GM21447 (cell line): Measurements from ENCODE around the gene FBXL13.
"Not testable (repeated sequence)": the region's sequence is repeated elsewhere in the genome, so short reads cannot be mapped to it uniquely, and the experiment has no call there.

Experiments
- ATAC-seq: cut with Tn5 transposase; IDR thresholded peaks from one replicate; pipeline ENCODE4 v1.9.1; 2021; ENCODE audit not compliant: unreplicated experiment

The FBXL13 gene

GRCh38 chr7:103031024-103031423, 43.6 kb downstream of the FBXL13 start:
- no peak for ATAC-seq

- ATAC-seq: no peak
Observed at GRCh38 chr7:103025341-103025740, 49.3 kb downstream of the FBXL13 start.

GRCh38 chr7:103023578-103023977, 51.0 kb downstream of the FBXL13 start:
- ATAC-seq: not testable (repeated sequence)

GRCh38 chr7:103021490-103021889, 53.1 kb downstream of the FBXL13 start:
- ATAC-seq: not testable (repeated sequence)

GRCh38 chr7:103020876-103021275, 53.7 kb downstream of the FBXL13 start:
- ATAC-seq: not testable (repeated sequence)

GRCh38 chr7:103018295-103018694, 56.3 kb downstream of the FBXL13 start:
- not testable (repeated sequence) for ATAC-seq

GRCh38 chr7:103011650-103012049, 62.9 kb downstream of the FBXL13 start:
- no peak for ATAC-seq

- ATAC-seq: no peak
Observed at GRCh38 chr7:103010211-103010610, 64.4 kb downstream of the FBXL13 start.

GRCh38 chr7:103009466-103010185, 65.0 kb downstream of the FBXL13 start:
- no peak for ATAC-seq

GRCh38 chr7:103003004-103003403, 71.6 kb downstream of the FBXL13 start:
- ATAC-seq: no peak

GRCh38 chr7:103001210-103001609, 73.4 kb downstream of the FBXL13 start:
- ATAC-seq: no peak

- ATAC-seq: no peak
Observed at GRCh38 chr7:102996957-102997356, 77.6 kb downstream of the FBXL13 start.

GRCh38 chr7:102995609-102996008, 79.0 kb downstream of the FBXL13 start:
- ATAC-seq: not testable (repeated sequence)

GRCh38 chr7:102994567-102994966, 80.0 kb downstream of the FBXL13 start:
- no peak for ATAC-seq

GRCh38 chr7:102993718-102994029, 80.9 kb downstream of the FBXL13 start:
- no peak for ATAC-seq

GRCh38 chr7:102992938-102993717, 81.5 kb downstream of the FBXL13 start:
- ATAC-seq: no peak

- ATAC-seq: no peak
Observed at GRCh38 chr7:102992509-102992937, 82.1 kb downstream of the FBXL13 start.

- ATAC-seq: no peak
Observed at GRCh38 chr7:102991540-102992214, 82.9 kb downstream of the FBXL13 start.

- ATAC-seq: no peak
Observed at GRCh38 chr7:102991077-102991539, 83.5 kb downstream of the FBXL13 start.

- ATAC-seq: no peak
Observed at GRCh38 chr7:102990642-102991041, 84.0 kb downstream of the FBXL13 start.

GRCh38 chr7:102988631-102989560, 85.7 kb downstream of the FBXL13 start:
- no peak for ATAC-seq
